Cardiac fibroblast (primary cell): ENCODE results near the gene WDR3.
"Not testable (repeated sequence)": the region's sequence is repeated elsewhere in the genome, so short reads cannot be mapped to it uniquely, and the experiment has no call there.

Experiments
- DNase-seq, 2 donors: peaks; one replicate each; pipeline versions ENCODE4 v3.0.0 to v3.0.0-alpha.2; 2010; ENCODE audit warnings: low read depth in 2 of 2
- H3K4me3 ChIP-seq, 2 donors: replicated peaks in 1 of 2; 1 replicate in 1 of 2; 2 replicates in 1 of 2; pipeline ENCODE4 v1.5.1; 2011; ENCODE audit warnings: low read depth in 2 of 2, low read length in 2 of 2, mild to moderate bottlenecking in 2 of 2, moderate library complexity in 1 of 2
- TF ChIP-seq, protein P1 (sequence below): IDR thresholded peaks from one replicate; pipeline ENCODE4 v1.5.1; 2011; ENCODE audit warnings: low read depth, mild to moderate bottlenecking, low read length, inconsistent platforms

Gene WDR3

DNA sequence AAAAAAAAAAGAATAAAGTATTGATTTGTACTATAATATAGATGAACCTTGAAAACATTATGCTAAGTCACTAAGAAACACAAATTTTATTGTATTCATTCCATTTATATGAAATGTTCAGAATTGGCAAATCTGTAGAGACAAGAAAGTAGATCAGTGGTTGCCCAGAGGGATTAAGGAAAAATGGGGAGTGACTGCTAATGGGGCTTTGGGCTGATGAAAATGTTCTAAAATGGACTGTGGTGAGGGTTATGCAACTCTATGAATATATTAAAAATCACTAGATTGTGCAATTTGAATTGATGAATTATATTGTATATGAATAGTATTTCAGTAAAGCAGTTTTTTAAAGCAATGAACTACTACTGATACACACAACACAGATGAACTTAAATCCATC, 10.2 kb upstream of the WDR3 start:
- no peak for DNase-seq
- no peak overlapping the region for H3K4me3 ChIP-seq
- TF ChIP-seq, protein P1, sequence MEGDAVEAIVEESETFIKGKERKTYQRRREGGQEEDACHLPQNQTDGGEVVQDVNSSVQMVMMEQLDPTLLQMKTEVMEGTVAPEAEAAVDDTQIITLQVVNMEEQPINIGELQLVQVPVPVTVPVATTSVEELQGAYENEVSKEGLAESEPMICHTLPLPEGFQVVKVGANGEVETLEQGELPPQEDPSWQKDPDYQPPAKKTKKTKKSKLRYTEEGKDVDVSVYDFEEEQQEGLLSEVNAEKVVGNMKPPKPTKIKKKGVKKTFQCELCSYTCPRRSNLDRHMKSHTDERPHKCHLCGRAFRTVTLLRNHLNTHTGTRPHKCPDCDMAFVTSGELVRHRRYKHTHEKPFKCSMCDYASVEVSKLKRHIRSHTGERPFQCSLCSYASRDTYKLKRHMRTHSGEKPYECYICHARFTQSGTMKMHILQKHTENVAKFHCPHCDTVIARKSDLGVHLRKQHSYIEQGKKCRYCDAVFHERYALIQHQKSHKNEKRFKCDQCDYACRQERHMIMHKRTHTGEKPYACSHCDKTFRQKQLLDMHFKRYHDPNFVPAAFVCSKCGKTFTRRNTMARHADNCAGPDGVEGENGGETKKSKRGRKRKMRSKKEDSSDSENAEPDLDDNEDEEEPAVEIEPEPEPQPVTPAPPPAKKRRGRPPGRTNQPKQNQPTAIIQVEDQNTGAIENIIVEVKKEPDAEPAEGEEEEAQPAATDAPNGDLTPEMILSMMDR: no peak

DNA sequence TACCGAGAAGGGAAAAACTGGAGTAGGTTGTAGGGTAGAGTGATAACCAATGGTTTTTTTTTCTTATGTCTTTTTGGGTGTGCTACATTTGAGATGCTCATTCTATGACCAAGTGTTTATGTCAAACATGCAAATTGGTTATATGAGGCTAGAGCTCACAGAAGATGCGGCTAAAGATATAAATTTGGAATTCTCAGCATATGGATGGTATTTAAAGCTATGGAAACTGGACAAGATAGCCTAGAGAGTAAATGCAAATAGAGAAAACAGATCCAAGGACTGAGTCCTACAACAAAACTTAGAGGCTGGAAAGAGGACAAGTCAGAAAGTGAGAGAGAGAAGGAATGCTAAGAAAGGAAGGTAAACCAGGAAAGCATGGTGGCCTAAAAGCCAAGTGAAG, 7.5 kb upstream of the WDR3 start:
- TF ChIP-seq, protein P1: no peak
- DNase-seq: no peak
- no peak overlapping the region for H3K4me3 ChIP-seq

- H3K4me3 ChIP-seq, DNase-seq: not testable (repeated sequence)
Observed at GRCh38 chr1:117922717-117923116, 6.8 kb upstream of the WDR3 start.

DNA sequence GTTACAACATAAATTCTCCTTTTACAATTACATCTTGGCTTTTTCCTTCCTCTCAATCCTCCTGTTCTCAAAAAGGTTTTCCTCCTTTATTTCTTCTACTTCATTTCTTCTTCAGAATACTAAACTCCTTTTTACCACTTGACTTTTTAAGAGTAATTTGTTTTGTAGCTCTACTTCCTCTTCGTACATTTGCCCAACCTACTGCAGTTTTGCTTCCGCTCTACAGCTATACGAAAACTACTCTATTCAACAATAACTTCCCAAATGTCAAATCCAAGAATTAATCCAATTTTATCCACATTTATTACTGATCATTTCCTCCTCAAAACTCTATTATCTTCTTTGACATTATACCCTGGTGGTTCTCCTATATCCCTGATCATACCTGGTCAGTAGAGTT, 3.6 kb upstream of the WDR3 start:
- no peak for DNase-seq
- no peak overlapping the region for H3K4me3 ChIP-seq
- TF ChIP-seq, protein P1: no peak

DNA sequence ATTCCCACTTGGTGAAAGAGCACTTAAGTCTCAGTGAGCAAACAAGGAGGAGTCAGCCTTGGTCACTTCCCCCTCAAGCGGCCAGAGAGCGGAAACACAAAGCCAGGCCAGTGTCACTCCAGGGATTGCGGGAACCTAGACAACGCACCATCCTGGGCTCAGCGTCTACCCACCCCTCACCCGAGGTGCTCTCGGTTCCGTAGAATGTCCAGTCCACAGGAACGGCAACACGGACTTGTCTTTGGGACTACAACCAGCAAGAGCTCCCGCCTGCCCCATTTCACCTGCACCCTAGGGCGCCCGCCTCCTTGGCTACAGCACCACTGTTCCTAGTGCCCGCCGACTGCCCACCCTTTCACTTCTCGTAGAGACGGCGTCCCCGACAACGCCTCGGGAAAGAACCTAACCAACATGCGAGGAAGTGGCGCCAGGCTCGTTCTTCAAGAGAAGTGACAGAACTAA, 627 bp upstream of the WDR3 start:
- TF ChIP-seq, protein P1: peak; percentile 11
- peak; percentile 63 to 72 for DNase-seq
- peak overlapping the region; percentile 91 to 96 for H3K4me3 ChIP-seq

DNA sequence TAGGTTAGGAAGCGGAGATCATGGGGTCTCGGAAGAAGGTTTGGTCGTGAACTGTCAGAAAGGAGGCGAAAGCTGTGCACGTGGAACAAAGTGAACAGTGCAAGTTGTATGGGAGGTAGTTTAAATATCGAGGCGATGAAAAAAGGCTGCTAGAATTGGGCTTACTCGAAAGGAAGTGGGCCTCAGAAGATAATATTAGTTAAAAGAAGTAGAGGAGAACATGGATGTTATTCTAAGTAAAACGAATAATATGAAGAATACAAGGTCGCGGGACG, 571 bp downstream of the WDR3 start:
- peak; percentile 1 to 4 for DNase-seq
- peak overlapping the region; percentile 91 to 96 for H3K4me3 ChIP-seq
- TF ChIP-seq, protein P1: no peak

DNA sequence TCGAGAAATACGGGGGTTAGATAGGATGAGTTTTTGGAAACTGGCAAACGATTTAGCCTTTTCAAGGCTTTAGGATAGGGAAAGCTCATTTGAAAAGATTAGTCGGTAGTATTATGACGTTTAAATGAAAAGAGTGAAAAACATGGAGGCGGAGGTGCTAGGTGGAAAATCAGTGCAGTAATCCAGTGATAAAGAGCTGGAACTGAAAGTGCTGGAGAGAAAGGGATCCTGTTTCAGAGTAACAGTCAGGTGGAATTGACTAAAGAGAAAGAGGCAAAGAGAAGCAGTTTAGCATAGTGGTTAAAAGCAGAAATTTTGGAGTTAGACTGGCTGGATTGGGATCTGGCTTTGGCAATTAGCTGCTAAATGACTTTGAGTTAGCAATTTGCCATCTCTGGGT, 945 bp downstream of the WDR3 start:
- DNase-seq: no peak

More for the DNA sequence above, 945 bp downstream of the WDR3 start:
- H3K4me3 ChIP-seq: peak overlapping the region; percentile 91 to 96
- TF ChIP-seq, protein P1: no peak
